ENCODE measurements around the gene SLC30A2. TPM values are rescaled to one million over a fixed set of nuclear protein-coding genes. Genes with fewer than 3 reads are reported as not detected.

SLC30A2 gene
- total and polyA plus RNA-seq, 11 donors: 2.9 to 18.0 (median 4.9) TPM

GRCh38 chr1:26049531-26050247, 3.8 kb upstream of the SLC30A2 start:
- H3K27me3 ChIP-seq: peaks cover 7 to 56% (median 20%) of the 10 kb centered on the region in 9 donors
- DNase-seq (peak in 2 of 5 donors; percentile 55 to 56), ATAC-seq (peak; percentile 51 to 63 (median 54))
- no peaks in the 10 kb centered on the region for H3K9me3 ChIP-seq
- H3K4me3 ChIP-seq: no peak overlapping the region
- TF ChIP-seq POLR2A (IDR thresholded peaks at IDR 0.05) (no peak), CTCF (IDR thresholded peaks at IDR 0.05) (no peak)
- peak overlapping the region in 9 of 12 donors; percentile 2 to 71 (median 57) for H3K27ac ChIP-seq
- peaks cover 0 to 44% (median 13%) of the 10 kb centered on the region in 9 donors for H3K36me3 ChIP-seq
- intact Hi-C loops (cut with DNase I): no loop called here
- peaks cover 0 to 43% (median 10%) of the 10 kb centered on the region in 12 donors for H3K4me1 ChIP-seq
- WGBS, 4 donors: 53 to 64% (median 61%) methylated on average over 9 to 10 of the region's 10 CpGs

- intact Hi-C loops (cut with DNase I): no loop called here
- Histone ChIP-seq H3K4me3 (no peak overlapping the region), H3K27ac (no peak overlapping the region), H3K36me3 (peaks cover 0 to 20% (median 0%) of the 10 kb centered on the region in 9 donors), H3K4me1 (peaks cover 0 to 46% (median 15%) of the 10 kb centered on the region in 12 donors), H3K27me3 (peaks cover 7 to 68% (median 23%) of the 10 kb centered on the region in 9 donors), H3K9me3 (no peaks in the 10 kb centered on the region)
- TF ChIP-seq CTCF (IDR thresholded peaks at IDR 0.05) (no peak), POLR2A (IDR thresholded peaks at IDR 0.05) (no peak)
- 73 to 82% (median 75%) methylated on average over 7 of the region's 7 CpGs for WGBS, 4 donors
- no peak for DNase-seq
- no peak for ATAC-seq
Measured at GRCh38 chr1:26047278-26047874, 1.5 kb upstream of the SLC30A2 start.

GRCh38 chr1:26046246-26047095, 553 bp upstream of the SLC30A2 start:
- no peak for ATAC-seq
- 9 to 20% (median 11%) methylated on average over 19 to 57 of the region's 57 CpGs for WGBS, 4 donors
- H3K9me3 ChIP-seq: no peaks in the 10 kb centered on the region
- H3K27me3 ChIP-seq: peaks cover 7 to 68% (median 24%) of the 10 kb centered on the region in 9 donors
- intact Hi-C loops (cut with DNase I): no loop called here
- peak overlapping the region in 11 of 12 donors; percentile 8 to 56 (median 38) for H3K4me3 ChIP-seq
- DNase-seq: no peak
- peaks cover 0 to 40% (median 15%) of the 10 kb centered on the region in 12 donors for H3K4me1 ChIP-seq
- TF ChIP-seq POLR2A (IDR thresholded peaks at IDR 0.05) (no peak), CTCF (IDR thresholded peaks at IDR 0.05) (no peak)
- peaks cover 0 to 11% (median 0%) of the 10 kb centered on the region in 9 donors for H3K36me3 ChIP-seq
- peak overlapping the region in 6 of 12 donors; percentile 45 to 76 (median 62) for H3K27ac ChIP-seq

Data from heart left ventricle (tissue), 16 donors.